Spleen (tissue), 7 donors: ENCODE results near the gene FAN1.

Experiments used
- POLR2A ChIP-seq, 3 donors: fragments of 450-650 bp; IDR thresholded peaks; one replicate each; pipeline ENCODE4 v1.5.1; 2017; ENCODE audit warnings: antibody characterized with exemption in 3 of 3, mild to moderate bottlenecking in 1 of 3
- TF ChIP-seq, protein P1 (sequence below), 11 experiments: fragments of 200-600 bp in 7 of 11; fragments of 450-650 bp in 4 of 11; sonication (generic) in 4 of 11; IDR thresholded peaks in 8 of 11; conservative IDR thresholded peaks in 3 of 11; 1 replicate in 7 of 11; 2 replicates in 4 of 11; pipeline versions ENCODE4 v1.4.0 to v1.8.0; 2016 to 2021; ENCODE audit warnings: antibody characterized with exemption in 11 of 11, inconsistent platforms in 4 of 11, mild to moderate bottlenecking in 1 of 11
- donor health status: DM: no; HTN: no; CAD: no; lungs with moderate emphysema.
- donor health status: DM: no; HTN: no; CAD: no.
- donor health status: DM: no; HTN: no; CAD: no.

GRCh38 chr15:30889196-30889595 is 14.5 kb upstream of the FAN1 start:
- TF ChIP-seq POLR2A (IDR thresholded peaks at IDR 0.05), result no peak
- TF ChIP-seq, protein P1, sequence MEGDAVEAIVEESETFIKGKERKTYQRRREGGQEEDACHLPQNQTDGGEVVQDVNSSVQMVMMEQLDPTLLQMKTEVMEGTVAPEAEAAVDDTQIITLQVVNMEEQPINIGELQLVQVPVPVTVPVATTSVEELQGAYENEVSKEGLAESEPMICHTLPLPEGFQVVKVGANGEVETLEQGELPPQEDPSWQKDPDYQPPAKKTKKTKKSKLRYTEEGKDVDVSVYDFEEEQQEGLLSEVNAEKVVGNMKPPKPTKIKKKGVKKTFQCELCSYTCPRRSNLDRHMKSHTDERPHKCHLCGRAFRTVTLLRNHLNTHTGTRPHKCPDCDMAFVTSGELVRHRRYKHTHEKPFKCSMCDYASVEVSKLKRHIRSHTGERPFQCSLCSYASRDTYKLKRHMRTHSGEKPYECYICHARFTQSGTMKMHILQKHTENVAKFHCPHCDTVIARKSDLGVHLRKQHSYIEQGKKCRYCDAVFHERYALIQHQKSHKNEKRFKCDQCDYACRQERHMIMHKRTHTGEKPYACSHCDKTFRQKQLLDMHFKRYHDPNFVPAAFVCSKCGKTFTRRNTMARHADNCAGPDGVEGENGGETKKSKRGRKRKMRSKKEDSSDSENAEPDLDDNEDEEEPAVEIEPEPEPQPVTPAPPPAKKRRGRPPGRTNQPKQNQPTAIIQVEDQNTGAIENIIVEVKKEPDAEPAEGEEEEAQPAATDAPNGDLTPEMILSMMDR (IDR thresholded peaks at IDR 0.05 in 8 of 11, conservative IDR thresholded peaks at IDR 0.05 in 3 of 11), result no peak
